IMR-90 (cell line): Measurements from ENCODE around the gene FNDC4. TPM values are rescaled to one million over a fixed set of nuclear protein-coding genes. Genes with fewer than 3 reads are reported as not detected.

ENCODE experiments used
- ATAC-seq: fragments of 200-7000 bp; cut with Tn5 transposase; 2 replicates; pipeline ENCODE4 v1.9.1; 2020; ENCODE audit warnings: low read depth, mild to moderate bottlenecking, moderate library complexity
- BruUV-seq: library from RNA; stranded (reverse); fragments of 400-500 nt; replicated peaks from 2 replicates; lab custom pipeline; 2021; lab: Mats Ljungman, UMichigan
- CTCF ChIA-PET: fragments of 300-600 bp; formaldehyde crosslinking; extraction: SDS; loops from one replicate; lab custom pipeline; 2021; ENCODE audit warnings: antibody characterized with exemption; lab: Yijun Ruan, JAX
- POLR2A ChIA-PET: fragments of 300-600 bp; sonication (Branson Sonifier 250); formaldehyde crosslinking; loops from one replicate; lab custom pipeline; 2022; ENCODE audit warnings: antibody characterized with exemption; ENCODE audit not compliant: unreplicated experiment; lab: Charles Lee
- DNase-seq: peaks from one replicate; pipeline ENCODE4 v3.0.0; 2013
- H2AFZ ChIP-seq: replicated peaks from 2 replicates; pipeline ENCODE3; 2013; ENCODE audit warnings: low read length, mild to moderate bottlenecking; ENCODE audit not compliant: poor library complexity
- H2AK5ac ChIP-seq: 2 replicates; pipeline ENCODE4 v1.6.1; 2013; ENCODE audit warnings: low read depth, low read length, inconsistent platforms
- H2AK9ac ChIP-seq: replicated peaks from 2 replicates; pipeline ENCODE3; 2013; ENCODE audit warnings: mild to moderate bottlenecking, low read depth, low read length, moderate library complexity; ENCODE audit not compliant: poor library complexity
- H2BK120ac ChIP-seq: 2 replicates; pipeline ENCODE4 v1.6.1; 2013; ENCODE audit warnings: low read depth, low read length, inconsistent platforms
- H2BK15ac ChIP-seq: 3 replicates; pipeline ENCODE4 v1.6.1; 2013; ENCODE audit warnings: low read depth, low read length, inconsistent platforms
- H2BK20ac ChIP-seq: 2 replicates; pipeline ENCODE4 v1.6.1; 2013; ENCODE audit warnings: low read depth, mild to moderate bottlenecking, inconsistent platforms, low read length, moderate library complexity
- H2BK5ac ChIP-seq: 2 replicates; pipeline ENCODE4 v1.6.1; 2013; ENCODE audit warnings: mild to moderate bottlenecking, low read depth, low read length, inconsistent platforms; ENCODE audit not compliant: poor library complexity, severe bottlenecking
- H3K14ac ChIP-seq: replicated peaks from 2 replicates; pipeline ENCODE4 v1.6.1; 2013; ENCODE audit warnings: low read depth, low read length, inconsistent platforms
- H3K18ac ChIP-seq: 2 replicates; pipeline ENCODE4 v1.6.1; 2013; ENCODE audit warnings: low read depth, low read length, control low read depth
- H3K23ac ChIP-seq: 2 replicates; pipeline ENCODE4 v1.6.1; 2013; ENCODE audit warnings: low read depth, low read length, inconsistent platforms
- H3K27ac ChIP-seq: 2 replicates; pipeline ENCODE4 v1.5.1; 2013; ENCODE audit warnings: mild to moderate bottlenecking, control low read depth, low read length; ENCODE audit not compliant: insufficient read depth
- H3K27me3 ChIP-seq: 2 replicates; pipeline ENCODE4 v1.6.1; 2013; ENCODE audit warnings: low read length; ENCODE audit not compliant: control insufficient read depth, insufficient read depth
- H3K36me3 ChIP-seq: 2 replicates; pipeline ENCODE4 v1.6.1; 2013; ENCODE audit warnings: low read length, mixed read lengths; ENCODE audit not compliant: control insufficient read depth, insufficient read depth
- H3K4ac ChIP-seq: 2 replicates; pipeline ENCODE4 v1.6.1; 2013; ENCODE audit warnings: low read depth, low read length, inconsistent platforms
- H3K4me1 ChIP-seq: 2 replicates; pipeline ENCODE4 v1.6.1; 2013; ENCODE audit warnings: low read length, mixed read lengths; ENCODE audit not compliant: control insufficient read depth, insufficient read depth
- H3K4me2 ChIP-seq: 2 replicates; pipeline ENCODE4 v1.6.1; 2013; ENCODE audit warnings: low read depth, mild to moderate bottlenecking, control low read depth, low read length, moderate library complexity
- H3K4me3 ChIP-seq: 2 replicates; pipeline ENCODE4 v1.5.1; 2013; ENCODE audit warnings: low read depth, mild to moderate bottlenecking, control low read depth, low read length, moderate library complexity; ENCODE audit not compliant: insufficient read depth
- H3K56ac ChIP-seq: 2 replicates; pipeline ENCODE4 v1.6.1; 2013; ENCODE audit warnings: low read length, inconsistent platforms; ENCODE audit not compliant: insufficient read depth; ENCODE audit errors: extremely low read depth
- H3K79me1 ChIP-seq, 2 experiments: 2 replicates each; pipeline ENCODE4 v1.6.1; 2013; ENCODE audit warnings: low read length in 2 of 2, inconsistent platforms in 1 of 2, low read depth in 1 of 2
- H3K9ac ChIP-seq: 2 replicates; pipeline ENCODE4 v1.6.1; 2013; ENCODE audit warnings: low read depth, low read length, control low read depth
- H3K9me1 ChIP-seq: 2 replicates; pipeline ENCODE4 v1.6.1; 2013; ENCODE audit warnings: low read length, inconsistent platforms; ENCODE audit not compliant: insufficient read depth
- H3K9me3 ChIP-seq: 2 replicates; pipeline ENCODE4 v1.6.1; 2013; ENCODE audit warnings: low read length; ENCODE audit not compliant: control insufficient read depth, insufficient read depth
- H4K20me1 ChIP-seq: 2 replicates; pipeline ENCODE4 v1.6.1; 2013; ENCODE audit warnings: low read length, inconsistent platforms; ENCODE audit not compliant: insufficient read depth
- H4K5ac ChIP-seq: 2 replicates; pipeline ENCODE4 v1.6.1; 2013; ENCODE audit warnings: mild to moderate bottlenecking, low read depth, low read length, control low read depth
- H4K8ac ChIP-seq, 2 experiments: 2 replicates each; pipeline ENCODE4 v1.6.1; 2013; ENCODE audit warnings: low read depth in 2 of 2, low read length in 2 of 2, control low read depth in 1 of 2, inconsistent platforms in 1 of 2
- H4K91ac ChIP-seq: 2 replicates; pipeline ENCODE4 v1.6.1; 2013; ENCODE audit warnings: low read depth, low read length, inconsistent platforms; ENCODE audit not compliant: insufficient read depth
- CEBPB ChIP-seq: IDR thresholded peaks from 2 replicates; pipeline ENCODE4 v1.6.1; 2012; ENCODE audit warnings: low read depth, low read length, improper control_type of control experiment
- CHD1 ChIP-seq: IDR thresholded peaks from 2 replicates; pipeline ENCODE4 v1.6.1; 2012; ENCODE audit warnings: low read depth, low read length, improper control_type of control experiment
- FOS ChIP-seq: fragments of 150-350 bp; IDR thresholded peaks from 2 replicates; pipeline ENCODE4 v1.6.1; 2016; ENCODE audit warnings: low read depth, low read length
- MXI1 ChIP-seq: IDR thresholded peaks from 2 replicates; pipeline ENCODE4 v1.6.1; 2012; ENCODE audit warnings: low read depth, mild to moderate bottlenecking, low read length, moderate library complexity, borderline replicate concordance
- WGBS, 2 experiments: methylation state at CpG; one replicate each; pipeline versions ENCODE4 v1.1.5 to v1.1.7; 2013; ENCODE audit warnings: missing lambda C conversion rate in 2 of 2; ENCODE audit not compliant: insufficient read length in 1 of 2; ENCODE audit errors: extremely low coverage in 2 of 2; 5-methylcytosine and 5-hydroxymethylcytosine counted together
- dilution Hi-C: fragments of 300-500 bp; cut with HindIII; formaldehyde crosslinking; loops from one replicate; pipeline ENCODE4 v1.14.3; 2018; ENCODE audit warnings: low sequenced_read_pairs; ENCODE audit not compliant: unreplicated experiment
- in situ Hi-C: fragments of 300-500 bp; cut with MboI; formaldehyde crosslinking; loops from 3 replicates; pipeline ENCODE4 v1.14.3; 2019; ENCODE audit warnings: low sequenced_read_pairs, inconsistent platforms, mixed read lengths
- intact Hi-C: fragments of 100-400 bp; cut with micrococcal nuclease; formaldehyde crosslinking; loops from 2 replicates; pipeline ENCODE4 v1.10.0; 2022
- polyA plus RNA-seq, 3 experiments: library from polyadenylated mRNA; depleted of rRNA; stranded (reverse); fragments of >200 nt; gene quantifications; 2 replicates each; pipeline ENCODE4 v1.2.3, GENCODE V29; 2012; ENCODE audit warnings: low replicate concordance in 1 of 3
- total RNA-seq: library from RNA; depleted of rRNA; stranded (reverse); fragments of >200 nt; gene quantifications from 2 replicates; pipeline ENCODE4 v1.2.3, GENCODE V29; 2012

The FNDC4 gene
- total and polyA plus RNA-seq, 2 of the 4 experiments (the other 2 are of a cell fraction), result 7.3 to 11.1 TPM

DNA sequence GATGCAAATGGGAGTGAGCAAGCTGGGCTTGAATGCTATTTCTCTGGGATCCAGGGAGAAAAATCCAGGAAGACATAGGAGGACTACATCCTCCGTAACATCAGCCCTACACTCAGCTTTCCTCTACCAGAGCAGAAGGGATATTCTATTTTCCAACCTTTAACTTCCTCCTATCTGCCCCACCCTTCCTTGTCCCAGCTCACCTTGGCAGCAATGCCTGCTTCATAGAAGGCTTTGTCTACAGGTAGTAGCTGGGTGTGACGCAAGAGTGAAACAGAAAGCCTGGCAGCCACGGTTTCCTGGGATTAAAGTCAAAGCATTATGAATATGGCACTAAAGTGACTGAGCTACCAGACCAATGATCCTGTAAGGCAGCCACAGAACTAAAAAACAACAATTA is 48.9 kb downstream of the FNDC4 start:
- no peaks in the 10 kb centered on the region for H3K4me1 ChIP-seq
- no peak overlapping the region for H2BK5ac ChIP-seq
- H4K91ac ChIP-seq, result no peak overlapping the region
- peaks cover 4% of the 10 kb centered on the region for H4K20me1 ChIP-seq
- intact Hi-C loops (no loop called here), dilution Hi-C loops (no loop called here), in situ Hi-C loops (no loop called here)
- DNase-seq (no peak), ATAC-seq (no peak)
- no CpG with 5 or more reads among the region's 3 CpGs for WGBS, 2 experiments
- H2BK15ac ChIP-seq, result no peak overlapping the region
- H2BK20ac ChIP-seq, result no peak overlapping the region
- no peak overlapping the region for H2AFZ ChIP-seq
- no peak overlapping the region for H4K5ac ChIP-seq
- H3K9me3 ChIP-seq, result no peaks in the 10 kb centered on the region
- H3K4me3 ChIP-seq, result no peak overlapping the region
- no peak overlapping the region for H2AK5ac ChIP-seq
- H2AK9ac ChIP-seq, result no peak overlapping the region
- no peaks in the 10 kb centered on the region for H3K9me1 ChIP-seq
- no peak overlapping the region for H3K9ac ChIP-seq
- no peaks in the 10 kb centered on the region for H3K27me3 ChIP-seq
- H3K18ac ChIP-seq, result no peak overlapping the region
- H2BK120ac ChIP-seq, result no peak overlapping the region
- H3K79me1 ChIP-seq, result no peaks in the 10 kb centered on the region; a peak in 1 of 4 replicates
- H3K14ac ChIP-seq, result no peak overlapping the region
- H4K8ac ChIP-seq, result no peak overlapping the region
- POLR2A ChIA-PET, result interaction anchor here (0.5 kb wide), 1 partner anchor 8 kb away, joined by 3 read pairs; no protein-coding TSS in a partner anchor
- H3K23ac ChIP-seq, result no peak overlapping the region
- CTCF ChIA-PET, result no interaction called here
- H3K27ac ChIP-seq, result no peak overlapping the region
- no TSS peak for BruUV-seq
- H3K4ac ChIP-seq, result no peak overlapping the region
- no peak overlapping the region for H3K4me2 ChIP-seq
- peaks cover 39% of the 10 kb centered on the region for H3K36me3 ChIP-seq
- no peak overlapping the region for H3K56ac ChIP-seq
- no peak for TF ChIP-seq MXI1
- TF ChIP-seq CHD1, result no peak
- TF ChIP-seq FOS, result no peak
- TF ChIP-seq CEBPB, result peak; percentile 45
